Endothelial cell of umbilical vein (primary cell): ENCODE results near the gene ZNF366. TPM values are rescaled to one million over a fixed set of nuclear protein-coding genes. Genes with fewer than 3 reads are reported as not detected.

Experiments used
- BruUV-seq: library from RNA; stranded (reverse); fragments of 400-500 nt; replicated peaks from 2 replicates; lab custom pipeline; 2021; lab: Mats Ljungman, UMichigan
- CTCF ChIA-PET: fragments of 300-600, 350-600 bp; sonication (Branson Sonifier 250); formaldehyde crosslinking; loops from one replicate; lab custom pipeline; 2021; ENCODE audit warnings: antibody characterized with exemption, inconsistent platforms; lab: Charles Lee
- POLR2A ChIA-PET: fragments of 300-600, 350-600 bp; sonication (Branson Sonifier 250); formaldehyde crosslinking; loops from one replicate; lab custom pipeline; 2021; ENCODE audit warnings: antibody characterized with exemption, inconsistent platforms; lab: Charles Lee
- DNase-seq: peaks from one replicate; pipeline ENCODE4 v3.0.0-alpha.2; 2011; ENCODE audit warnings: low read depth, low spot score
- FAIRE-seq: peaks from 2 replicates; lab custom pipeline; 2011; peaks lifted over from hg19 to GRCh38; lab: Jason Lieb, UNC
- H2AFZ ChIP-seq: 2 replicates; pipeline ENCODE4 v1.6.0; 2012; ENCODE audit warnings: low read depth, low read length, control low read depth, inconsistent platforms
- H3K27ac ChIP-seq: 2 replicates; pipeline ENCODE4 v1.5.1; 2011; ENCODE audit warnings: low read depth, mild to moderate bottlenecking, control low read depth, low read length, moderate library complexity; ENCODE audit not compliant: insufficient read depth
- H3K27me3 ChIP-seq, 2 experiments: 2 replicates each; pipeline versions ENCODE4 v1.6.0 to v1.6.1; 2011; ENCODE audit warnings: low read length in 2 of 2, mixed read lengths in 1 of 2; ENCODE audit not compliant: control insufficient read depth in 2 of 2, insufficient read depth in 2 of 2
- H3K36me3 ChIP-seq, 2 experiments: 2 replicates in 1 of 2; 3 replicates in 1 of 2; pipeline ENCODE4 v1.5.1; 2011; ENCODE audit warnings: low read length in 2 of 2, mild to moderate bottlenecking in 1 of 2, moderate library complexity in 1 of 2; ENCODE audit not compliant: control insufficient read depth in 2 of 2, insufficient read depth in 2 of 2; ENCODE audit errors: extremely low read depth in 1 of 2
- H3K4me1 ChIP-seq: 3 replicates; pipeline ENCODE4 v1.5.1; 2011; ENCODE audit warnings: mild to moderate bottlenecking, low read length; ENCODE audit not compliant: control insufficient read depth, insufficient read depth; ENCODE audit errors: extremely low read depth
- H3K4me2 ChIP-seq: 2 replicates; pipeline ENCODE4 v1.6.1; 2011; ENCODE audit warnings: low read length, control low read depth, mixed read lengths; ENCODE audit not compliant: insufficient read depth
- H3K4me3 ChIP-seq, 3 experiments: fragments of 200-600 bp in 1 of 3; sonication (generic), shearing (Covaris generic) in 1 of 3; replicated peaks in 1 of 3; 2 replicates each; pipeline ENCODE4 v1.5.1; 2011 to 2016; ENCODE audit warnings: control low read depth in 3 of 3, low read length in 3 of 3, mild to moderate bottlenecking in 2 of 3, inconsistent platforms in 1 of 3, low read depth in 1 of 3, moderate library complexity in 1 of 3; ENCODE audit not compliant: insufficient read depth in 1 of 3
- H3K79me2 ChIP-seq: 2 replicates; pipeline ENCODE4 v1.6.0; 2012; ENCODE audit warnings: low read length, inconsistent platforms; ENCODE audit not compliant: control insufficient read depth, insufficient read depth
- H3K9ac ChIP-seq: replicated peaks from 2 replicates; pipeline ENCODE3; 2011; ENCODE audit warnings: low read length, control low read depth; ENCODE audit not compliant: insufficient read depth; ENCODE audit errors: extremely low read depth
- H3K9me1 ChIP-seq: replicated peaks from 3 replicates; pipeline ENCODE4 v1.6.0; 2011; ENCODE audit warnings: mild to moderate bottlenecking, low read length; ENCODE audit not compliant: control insufficient read depth, insufficient read depth; ENCODE audit errors: extremely low read depth
- H3K9me3 ChIP-seq: replicated peaks from 2 replicates; pipeline ENCODE4 v1.5.1; 2012; ENCODE audit warnings: low read length, inconsistent platforms; ENCODE audit not compliant: control insufficient read depth, insufficient read depth
- H4K20me1 ChIP-seq: replicated peaks from 2 replicates; pipeline ENCODE3; 2011; ENCODE audit warnings: mild to moderate bottlenecking, low read length; ENCODE audit not compliant: control insufficient read depth, insufficient read depth; ENCODE audit errors: extremely low read depth
- EZH2 ChIP-seq: IDR thresholded peaks from 2 replicates; pipeline ENCODE4 v1.6.1; 2012; ENCODE audit warnings: borderline replicate concordance, low read depth, mild to moderate bottlenecking, moderate library complexity, low read length, inconsistent platforms; ENCODE audit not compliant: severe bottlenecking
- FOS ChIP-seq: IDR thresholded peaks from 2 replicates; pipeline ENCODE4 v1.6.1; 2011; ENCODE audit warnings: mild to moderate bottlenecking, low read length, moderate library complexity, borderline replicate concordance; ENCODE audit not compliant: insufficient read depth
- GATA2 ChIP-seq: IDR thresholded peaks from 2 replicates; pipeline ENCODE4 v1.7.0; 2011; ENCODE audit warnings: low read depth, mild to moderate bottlenecking, moderate library complexity, mixed read lengths, low read length; ENCODE audit not compliant: insufficient read length, insufficient read depth
- JUN ChIP-seq: IDR thresholded peaks from 2 replicates; pipeline ENCODE4 v1.6.1; 2011; ENCODE audit warnings: borderline replicate concordance, low read depth; ENCODE audit not compliant: insufficient read length, insufficient read depth
- MAX ChIP-seq: IDR thresholded peaks from 2 replicates; pipeline ENCODE4 v1.6.1; 2011; ENCODE audit not compliant: insufficient read depth, insufficient read length
- MYC ChIP-seq: IDR thresholded peaks from one replicate; pipeline ENCODE4 v1.6.1; 2011; ENCODE audit warnings: mild to moderate bottlenecking, low read depth, low read length
- POLR2A ChIP-seq: IDR thresholded peaks from 2 replicates; pipeline ENCODE4 v1.6.1; 2012; ENCODE audit warnings: low read depth, mild to moderate bottlenecking, control low read depth, low read length
- POLR2AphosphoS5 ChIP-seq: IDR thresholded peaks from 2 replicates; pipeline ENCODE4 v1.6.1; 2012; ENCODE audit warnings: low read depth, mild to moderate bottlenecking, control low read depth, low read length, moderate library complexity; ENCODE audit not compliant: insufficient read depth
- dilution Hi-C: fragments of 300-500 bp; cut with MboI; formaldehyde crosslinking; loops from one replicate; pipeline ENCODE4 v1.15.0; 2019; ENCODE audit warnings: low sequenced_read_pairs; ENCODE audit not compliant: extremely low pct_ligation_motif_present
- intact Hi-C: fragments of 100-400 bp; cut with micrococcal nuclease; formaldehyde crosslinking; loops from one replicate; pipeline ENCODE4 v1.10.0; 2022
- polyA plus RNA-seq, 4 experiments: library from polyadenylated mRNA; depleted of rRNA in 3 of 4; stranded (reverse) in 3 of 4; unstranded in 1 of 4; fragments of >200 nt; gene quantifications; 2 replicates each; pipeline versions ENCODE4 v1.2.1 to v1.2.3, GENCODE V29; 2011 to 2012; ENCODE audit warnings: missing spikeins in 1 of 4
- total RNA-seq: library from RNA; stranded (reverse); gene quantifications from 2 replicates; pipeline ENCODE4 v1.2.3, GENCODE V29; 2021
- TF ChIP-seq, protein P1 (sequence below), 2 donors: IDR thresholded peaks; 1 replicate in 1 of 2; 2 replicates in 1 of 2; pipeline ENCODE4 v1.5.1; 2011; ENCODE audit warnings: low read length in 2 of 2, mild to moderate bottlenecking in 2 of 2, moderate library complexity in 2 of 2, control low read depth in 1 of 2, inconsistent platforms in 1 of 2, low read depth in 1 of 2; ENCODE audit not compliant: insufficient read depth in 1 of 2; ENCODE audit errors: extremely low read depth in 1 of 2

The ZNF366 gene
- total and polyA plus RNA-seq, 2 donors (not counting 3 experiments of a cell fraction or from before 2014, with no cell fraction given): 1.3 to 4.1 TPM

- H3K9me3 ChIP-seq: no peaks in the 10 kb centered on the region
Observed at GRCh38 chr5:72427016-72427415, 80.2 kb downstream of the ZNF366 start.

More at GRCh38 chr5:72427016-72427415, 80.2 kb downstream of the ZNF366 start:
- dilution Hi-C loops: no loop called here
- FAIRE-seq (no peak), DNase-seq (no peak)
- Histone ChIP-seq H3K9me1 (no peaks in the 10 kb centered on the region), H3K36me3 (no peaks in the 10 kb centered on the region), H2AFZ (no peak overlapping the region), H3K9ac (no peak overlapping the region), H3K27ac (no peak overlapping the region), H3K4me2 (no peak overlapping the region), H3K27me3 (no peaks in the 10 kb centered on the region), H3K4me1 (no peaks in the 10 kb centered on the region), H3K4me3 (no peak overlapping the region), H4K20me1 (no peaks in the 10 kb centered on the region), H3K79me2 (no peaks in the 10 kb centered on the region)
- intact Hi-C loops: no loop called here
- no TSS peak for BruUV-seq
- ChIA-PET CTCF (interaction anchor here (0.8 kb wide), 2 partner anchors 58 to 97 kb away, joined by 3 read pairs; no protein-coding TSS in a partner anchor), POLR2A (no interaction called here)
- no peak for TF ChIP-seq POLR2A
- TF ChIP-seq MYC: no peak
- TF ChIP-seq, protein P1, sequence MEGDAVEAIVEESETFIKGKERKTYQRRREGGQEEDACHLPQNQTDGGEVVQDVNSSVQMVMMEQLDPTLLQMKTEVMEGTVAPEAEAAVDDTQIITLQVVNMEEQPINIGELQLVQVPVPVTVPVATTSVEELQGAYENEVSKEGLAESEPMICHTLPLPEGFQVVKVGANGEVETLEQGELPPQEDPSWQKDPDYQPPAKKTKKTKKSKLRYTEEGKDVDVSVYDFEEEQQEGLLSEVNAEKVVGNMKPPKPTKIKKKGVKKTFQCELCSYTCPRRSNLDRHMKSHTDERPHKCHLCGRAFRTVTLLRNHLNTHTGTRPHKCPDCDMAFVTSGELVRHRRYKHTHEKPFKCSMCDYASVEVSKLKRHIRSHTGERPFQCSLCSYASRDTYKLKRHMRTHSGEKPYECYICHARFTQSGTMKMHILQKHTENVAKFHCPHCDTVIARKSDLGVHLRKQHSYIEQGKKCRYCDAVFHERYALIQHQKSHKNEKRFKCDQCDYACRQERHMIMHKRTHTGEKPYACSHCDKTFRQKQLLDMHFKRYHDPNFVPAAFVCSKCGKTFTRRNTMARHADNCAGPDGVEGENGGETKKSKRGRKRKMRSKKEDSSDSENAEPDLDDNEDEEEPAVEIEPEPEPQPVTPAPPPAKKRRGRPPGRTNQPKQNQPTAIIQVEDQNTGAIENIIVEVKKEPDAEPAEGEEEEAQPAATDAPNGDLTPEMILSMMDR (IDR thresholded peaks at IDR 0.05; ENCODE audit: extremely low read depth in 1 of 2, insufficient read depth in 1 of 2, low read depth in 1 of 2, low read length in 2 of 2): no peak
- TF ChIP-seq GATA2: no peak
- no peak for TF ChIP-seq POLR2AphosphoS5
- no peak for TF ChIP-seq FOS
- no peak for TF ChIP-seq MAX
- no peak for TF ChIP-seq JUN
- no peak for TF ChIP-seq EZH2
